WERI-Rb-1 (cell line): ENCODE results near the gene PC.

Experiments
- DNase-seq: peaks from one replicate; pipeline ENCODE4 v3.0.0-alpha.2; 2020
- H3K27ac ChIP-seq: fragments of 250-450 bp; sonication (Bioruptor Pico); 2 replicates; pipeline ENCODE4 v1.5.1; 2020; ENCODE audit warnings: mild to moderate bottlenecking, moderate library complexity
- H3K27me3 ChIP-seq: fragments of 250-450 bp; sonication (Bioruptor Pico); 2 replicates; pipeline ENCODE4 v1.5.1; 2021; ENCODE audit warnings: mild to moderate bottlenecking, low read depth, moderate library complexity; ENCODE audit not compliant: insufficient read depth, severe bottlenecking
- H3K36me3 ChIP-seq: fragments of 250-450 bp; sonication (Bioruptor Pico); 2 replicates; pipeline ENCODE4 v1.5.1; 2020; ENCODE audit warnings: mild to moderate bottlenecking, moderate library complexity
- H3K4me3 ChIP-seq: 2 replicates; pipeline ENCODE4 v1.5.1; 2011; ENCODE audit warnings: low read depth, mild to moderate bottlenecking, control low read depth, low read length
- H3K9me3 ChIP-seq: fragments of 250-450 bp; sonication (Bioruptor Pico); 2 replicates; pipeline ENCODE4 v1.5.1; 2021; ENCODE audit warnings: mild to moderate bottlenecking, moderate library complexity; ENCODE audit not compliant: severe bottlenecking
- TF ChIP-seq, protein P1 (sequence below): IDR thresholded peaks from 2 replicates; pipeline ENCODE4 v1.5.1; 2011; ENCODE audit warnings: low read depth, mild to moderate bottlenecking, control low read depth, inconsistent platforms, low read length

Gene PC

DNA sequence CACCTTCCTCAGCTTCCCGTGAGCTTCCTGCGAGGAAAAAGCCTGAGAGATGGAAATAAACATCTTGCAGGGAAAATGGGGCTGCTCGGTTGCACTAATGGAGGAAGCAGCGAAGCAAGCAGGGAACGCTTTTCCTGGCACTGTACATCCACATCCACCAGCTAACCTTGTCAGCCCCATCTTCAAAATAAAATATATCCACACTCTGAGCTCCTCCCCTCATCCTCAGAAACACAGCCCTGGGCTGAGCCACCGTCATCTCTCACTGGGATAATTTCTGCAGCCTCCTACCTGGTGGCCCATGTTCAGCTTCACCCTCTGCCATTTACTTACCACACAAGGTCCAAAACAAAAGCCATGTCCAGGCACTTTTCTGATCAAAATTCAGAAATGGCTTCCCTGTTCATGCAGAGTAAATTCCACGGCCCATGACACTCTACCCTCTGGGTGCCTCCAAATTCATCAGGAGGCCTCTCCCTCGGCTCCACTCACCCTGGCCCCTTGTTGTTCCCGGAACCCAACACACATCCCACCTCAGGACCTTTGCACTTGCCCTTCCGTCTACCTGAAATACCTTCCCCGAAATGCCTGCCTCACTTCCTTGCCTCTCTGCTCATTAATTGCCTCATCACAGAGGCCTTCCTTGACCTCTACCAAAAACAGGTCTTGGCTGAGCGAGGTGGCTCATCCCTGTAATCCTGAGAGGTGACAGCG, 29.9 kb upstream of the PC start:
- no peak overlapping the region for H3K4me3 ChIP-seq
- H3K27ac ChIP-seq, result no peak overlapping the region
- no peaks in the 10 kb centered on the region for H3K27me3 ChIP-seq
- TF ChIP-seq, protein P1, sequence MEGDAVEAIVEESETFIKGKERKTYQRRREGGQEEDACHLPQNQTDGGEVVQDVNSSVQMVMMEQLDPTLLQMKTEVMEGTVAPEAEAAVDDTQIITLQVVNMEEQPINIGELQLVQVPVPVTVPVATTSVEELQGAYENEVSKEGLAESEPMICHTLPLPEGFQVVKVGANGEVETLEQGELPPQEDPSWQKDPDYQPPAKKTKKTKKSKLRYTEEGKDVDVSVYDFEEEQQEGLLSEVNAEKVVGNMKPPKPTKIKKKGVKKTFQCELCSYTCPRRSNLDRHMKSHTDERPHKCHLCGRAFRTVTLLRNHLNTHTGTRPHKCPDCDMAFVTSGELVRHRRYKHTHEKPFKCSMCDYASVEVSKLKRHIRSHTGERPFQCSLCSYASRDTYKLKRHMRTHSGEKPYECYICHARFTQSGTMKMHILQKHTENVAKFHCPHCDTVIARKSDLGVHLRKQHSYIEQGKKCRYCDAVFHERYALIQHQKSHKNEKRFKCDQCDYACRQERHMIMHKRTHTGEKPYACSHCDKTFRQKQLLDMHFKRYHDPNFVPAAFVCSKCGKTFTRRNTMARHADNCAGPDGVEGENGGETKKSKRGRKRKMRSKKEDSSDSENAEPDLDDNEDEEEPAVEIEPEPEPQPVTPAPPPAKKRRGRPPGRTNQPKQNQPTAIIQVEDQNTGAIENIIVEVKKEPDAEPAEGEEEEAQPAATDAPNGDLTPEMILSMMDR, result no peak
- H3K9me3 ChIP-seq, result no peaks in the 10 kb centered on the region
- DNase-seq, result no peak
- H3K36me3 ChIP-seq, result no peaks in the 10 kb centered on the region

DNA sequence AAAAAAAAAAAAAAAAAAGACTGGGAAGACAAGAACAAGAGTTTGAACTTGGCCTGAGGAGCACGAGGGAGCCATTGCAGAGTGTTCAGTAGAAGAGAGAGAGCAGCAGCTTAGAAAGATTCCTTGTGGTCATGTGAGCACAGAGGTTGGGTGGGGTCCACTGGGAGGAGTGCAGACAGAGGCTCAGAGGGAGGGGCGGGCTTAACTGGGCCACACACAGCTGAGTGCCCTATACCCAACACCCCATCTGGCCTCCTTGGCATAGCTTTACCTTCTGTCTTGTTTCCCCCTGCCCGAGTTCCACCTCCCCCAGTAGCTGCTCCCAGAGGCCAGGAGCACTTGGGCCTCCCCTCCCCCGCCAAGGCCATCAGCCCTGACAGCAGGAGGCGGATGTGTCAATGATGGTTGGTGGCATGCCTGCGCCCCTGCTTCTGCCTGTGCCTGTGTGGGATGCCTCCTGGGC, 29.0 kb upstream of the PC start:
- H3K4me3 ChIP-seq, result no peak overlapping the region
- H3K27ac ChIP-seq, result no peak overlapping the region
- peak; percentile 56 for DNase-seq
- H3K27me3 ChIP-seq, result no peaks in the 10 kb centered on the region
- H3K9me3 ChIP-seq, result no peaks in the 10 kb centered on the region
- H3K36me3 ChIP-seq, result no peaks in the 10 kb centered on the region
- TF ChIP-seq, protein P1, result no peak

DNA sequence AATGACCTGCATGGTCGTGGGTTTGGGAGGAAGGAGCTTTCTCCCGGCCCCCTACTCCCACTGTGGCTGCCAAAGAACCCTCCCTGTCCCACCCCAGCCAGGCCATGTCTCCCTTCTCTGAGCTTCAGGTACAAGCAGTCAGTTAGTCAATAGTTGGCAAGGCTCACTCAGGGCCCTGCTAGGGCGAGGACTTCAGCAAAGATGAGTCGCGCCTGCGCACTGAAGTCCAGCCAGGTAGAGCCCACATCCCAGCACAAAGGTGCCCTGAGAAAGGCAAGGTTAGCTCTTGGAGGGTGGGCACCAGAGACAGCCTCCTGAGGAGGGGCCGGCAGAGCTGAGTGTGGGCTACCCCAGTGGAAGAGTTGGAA, 28.0 kb upstream of the PC start:
- Histone ChIP-seq H3K36me3 (no peaks in the 10 kb centered on the region), H3K4me3 (no peak overlapping the region), H3K9me3 (no peaks in the 10 kb centered on the region), H3K27me3 (no peaks in the 10 kb centered on the region), H3K27ac (no peak overlapping the region)
- no peak for DNase-seq
- TF ChIP-seq, protein P1, result no peak

DNA sequence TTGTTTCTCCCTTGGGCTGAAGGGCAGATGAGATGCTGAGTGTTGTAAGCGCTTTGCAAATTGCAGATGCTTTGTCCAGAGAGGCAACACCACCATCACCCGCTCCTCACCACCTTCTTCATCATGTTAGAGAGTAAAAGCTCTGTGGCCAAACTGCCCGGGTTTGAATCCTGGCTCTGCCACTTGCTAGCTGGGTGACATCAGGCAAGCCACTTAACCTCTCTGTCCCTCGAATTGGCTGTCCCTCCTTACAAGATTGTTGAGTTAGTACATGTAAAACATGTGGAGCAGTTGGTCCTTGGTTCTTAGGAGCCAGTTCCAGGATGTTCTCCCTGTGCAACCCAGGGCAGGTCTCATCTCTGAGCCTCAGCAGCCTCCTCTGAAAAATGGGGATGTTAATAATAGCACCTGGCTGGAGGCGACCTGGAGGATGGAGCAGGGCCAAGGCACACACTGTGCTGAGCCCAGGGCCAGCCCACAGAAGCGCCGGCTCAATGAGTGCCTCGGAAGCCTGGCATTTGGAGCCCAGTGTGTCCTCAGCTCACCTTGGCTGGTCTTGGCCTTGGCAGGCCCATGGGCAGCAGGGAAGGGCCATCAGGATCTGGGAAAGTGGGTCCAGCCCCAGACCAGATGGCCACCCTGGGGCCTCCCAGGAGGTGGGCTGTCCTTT, 27.5 kb upstream of the PC start:
- Histone ChIP-seq H3K36me3 (no peaks in the 10 kb centered on the region), H3K27me3 (no peaks in the 10 kb centered on the region), H3K4me3 (no peak overlapping the region), H3K27ac (no peak overlapping the region), H3K9me3 (no peaks in the 10 kb centered on the region)
- TF ChIP-seq, protein P1, result no peak
- DNase-seq, result no peak

DNA sequence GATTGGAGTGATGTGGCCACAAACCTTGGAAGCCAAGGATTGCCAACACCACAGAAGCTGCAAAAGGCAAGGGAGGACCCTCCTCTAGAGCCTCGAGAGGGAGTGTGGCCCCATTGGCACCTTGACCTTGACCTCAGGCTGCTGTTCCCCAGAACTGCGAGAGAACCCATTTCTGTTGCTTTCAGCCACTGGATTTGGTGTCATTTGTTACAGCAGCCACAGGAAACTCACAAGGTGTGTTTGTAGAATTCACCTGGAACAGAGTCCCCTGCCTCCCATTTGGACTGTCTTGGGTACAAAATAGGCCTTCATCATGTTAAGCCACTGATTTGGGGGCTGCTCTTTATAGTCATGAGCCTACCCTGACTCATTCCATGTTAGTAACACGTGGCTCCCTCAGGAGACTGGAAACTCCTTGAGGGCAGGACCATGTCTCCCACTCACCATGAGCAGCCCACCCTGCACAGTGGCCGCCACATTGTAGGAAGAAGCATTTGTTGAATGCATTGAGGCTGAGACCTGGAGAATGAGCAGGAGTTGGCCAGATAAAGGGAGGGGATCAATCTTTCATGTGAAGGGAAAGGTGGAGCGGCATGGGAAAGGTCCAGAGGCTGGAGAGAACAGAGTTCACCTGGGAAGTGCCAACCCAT, 25.2 kb upstream of the PC start:
- DNase-seq, result no peak
- Histone ChIP-seq H3K36me3 (no peaks in the 10 kb centered on the region), H3K4me3 (no peak overlapping the region), H3K9me3 (peaks cover 4% of the 10 kb centered on the region), H3K27ac (no peak overlapping the region), H3K27me3 (no peaks in the 10 kb centered on the region)
- TF ChIP-seq, protein P1, result no peak
